ENCODE measurements around the gene MPV17. TPM values are rescaled to one million over a fixed set of nuclear protein-coding genes. Genes with fewer than 3 reads are reported as not detected.

The MPV17 gene
- total RNA-seq, 1 donor from 2014 or later, result 71.4 TPM

DNA sequence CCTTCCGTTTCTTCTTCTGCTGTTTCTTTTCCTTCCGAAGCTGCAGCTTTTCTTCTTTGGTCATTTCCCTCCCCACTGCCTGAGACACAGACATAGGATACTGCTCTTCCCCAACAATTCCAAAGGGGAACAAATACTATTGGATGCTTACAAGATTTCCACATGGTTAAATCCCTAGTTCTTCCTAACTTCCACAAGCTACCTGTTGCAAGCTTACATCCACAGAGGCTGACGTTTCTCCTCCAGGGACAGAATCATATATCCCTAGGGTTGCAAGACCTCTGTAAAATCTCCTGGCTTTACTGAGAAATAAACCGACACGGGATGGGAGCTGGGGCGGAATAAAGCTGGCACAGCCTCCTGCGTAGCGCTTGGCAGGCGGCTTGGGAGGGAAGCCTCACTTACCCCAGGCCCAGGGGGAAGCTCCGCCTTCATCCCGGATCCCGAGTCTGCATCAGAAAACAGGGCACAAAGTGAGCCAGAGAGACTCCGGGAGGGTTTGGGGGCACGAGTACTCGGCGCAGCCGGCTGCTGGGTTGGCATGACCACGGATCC lies 46.7 kb upstream of the MPV17 start:
- Histone ChIP-seq H3K4me2 (peak overlapping the region; percentile 97), H3K36me3 (peaks cover 4% of the 10 kb centered on the region), H4K20me1 (ENCODE audit: low read depth) (peaks cover 23% of the 10 kb centered on the region), H3K9me3 (ENCODE audit: low read depth) (no peaks in the 10 kb centered on the region), H3K27me3 (no peaks in the 10 kb centered on the region), H3K9ac (peak overlapping the region; percentile 66), H3K79me2 (ENCODE audit: low read depth) (peaks cover 48% of the 10 kb centered on the region), H2AFZ (replicated peaks) (peak overlapping the region; percentile 75), H3K4me3 (peak overlapping the region; percentile 84), H3K4me1 (peaks cover 11% of the 10 kb centered on the region), H3F3A (ENCODE audit: low read depth) (peaks cover 14% of the 10 kb centered on the region), H3K27ac (no peak overlapping the region)
- peaks cover 31% of the 10 kb centered on the region for H3K36me3 Mint-ChIP-seq
- peaks cover 19% of the 10 kb centered on the region for H3K4me1 Mint-ChIP-seq
- H3K9me3 Mint-ChIP-seq, result no peaks in the 10 kb centered on the region
- peak overlapping the region; percentile 72 for H3K27ac Mint-ChIP-seq
- H3K27me3 Mint-ChIP-seq (ENCODE audit: insufficient read depth, low read depth), result peaks cover 6% of the 10 kb centered on the region
- TF ChIP-seq CTCF (IDR thresholded peaks at IDR 0.05), result no peak
- no peak for TF ChIP-seq EZH2 (IDR thresholded peaks at IDR 0.05)
- DNase-seq (ENCODE audit: low spot score), result no peak
- peak overlapping the region; percentile 99 for H3K4me3 Mint-ChIP-seq

DNA sequence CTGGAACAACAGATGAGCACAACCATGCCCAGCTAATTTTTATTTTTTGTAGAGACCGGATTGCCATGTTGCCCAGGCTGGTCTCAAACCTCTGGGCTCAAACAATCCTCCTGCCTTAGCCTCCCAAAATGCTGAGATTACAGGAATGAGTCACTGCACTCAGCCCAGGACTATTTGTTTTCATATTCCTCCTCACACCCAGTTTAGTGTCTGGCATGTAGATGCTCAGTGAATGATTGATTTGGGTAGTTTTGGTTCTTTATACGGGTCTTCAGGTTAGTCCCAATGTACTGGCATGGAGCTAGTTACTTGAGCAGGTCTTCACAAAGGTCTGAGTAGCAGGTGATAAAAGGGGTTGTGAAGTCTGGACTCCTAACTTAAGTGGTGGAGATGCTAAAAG lies 41.0 kb upstream of the MPV17 start:
- Histone ChIP-seq H3K36me3 (peaks cover 4% of the 10 kb centered on the region), H3K9me3 (ENCODE audit: low read depth) (no peaks in the 10 kb centered on the region), H3K27ac (no peak overlapping the region), H3K27me3 (no peaks in the 10 kb centered on the region), H3K4me3 (no peak overlapping the region), H3K4me2 (no peak overlapping the region), H3F3A (ENCODE audit: low read depth) (peaks cover 41% of the 10 kb centered on the region), H2AFZ (replicated peaks) (no peak overlapping the region), H3K9ac (no peak overlapping the region), H4K20me1 (ENCODE audit: low read depth) (peaks cover 4% of the 10 kb centered on the region), H3K79me2 (ENCODE audit: low read depth) (peaks cover 23% of the 10 kb centered on the region), H3K4me1 (peaks cover under 1% of the 10 kb centered on the region)
- H3K4me3 Mint-ChIP-seq, result no peak overlapping the region
- H3K27me3 Mint-ChIP-seq (ENCODE audit: insufficient read depth, low read depth), result no peaks in the 10 kb centered on the region
- DNase-seq (ENCODE audit: low spot score), result no peak
- TF ChIP-seq EZH2phosphoT487 (IDR thresholded peaks at IDR 0.05), result no peak
- no peak for TF ChIP-seq CTCF (IDR thresholded peaks at IDR 0.05)
- TF ChIP-seq EZH2 (IDR thresholded peaks at IDR 0.05), result no peak
- peaks cover 21% of the 10 kb centered on the region for H3K36me3 Mint-ChIP-seq
- H3K4me1 Mint-ChIP-seq, result peaks cover 3% of the 10 kb centered on the region
- no peak overlapping the region for H3K27ac Mint-ChIP-seq
- no peaks in the 10 kb centered on the region for H3K9me3 Mint-ChIP-seq

GRCh38 chr2:27362678-27363420 lies 40.0 kb upstream of the MPV17 start:
- DNase-seq (ENCODE audit: low spot score), result no peak
- no peak overlapping the region for H2AFZ ChIP-seq (replicated peaks)
- H3K4me3 ChIP-seq, result no peak overlapping the region
- TF ChIP-seq EZH2 (IDR thresholded peaks at IDR 0.05) (no peak), CTCF (IDR thresholded peaks at IDR 0.05) (no peak), EZH2phosphoT487 (IDR thresholded peaks at IDR 0.05) (no peak)
- H3K27me3 Mint-ChIP-seq (ENCODE audit: insufficient read depth, low read depth), result no peaks in the 10 kb centered on the region
- no peak overlapping the region for H3K9ac ChIP-seq
- no peak overlapping the region for H3K27ac ChIP-seq
- H3K36me3 ChIP-seq, result no peaks in the 10 kb centered on the region
- H3K4me3 Mint-ChIP-seq, result no peak overlapping the region
- H3K9me3 ChIP-seq (ENCODE audit: low read depth), result no peaks in the 10 kb centered on the region
- H3K4me2 ChIP-seq, result no peak overlapping the region
- peaks cover 3% of the 10 kb centered on the region for H4K20me1 ChIP-seq (ENCODE audit: low read depth)
- H3K27ac Mint-ChIP-seq, result peak overlapping the region; percentile 26
- no peaks in the 10 kb centered on the region for H3K27me3 ChIP-seq
- peaks cover 48% of the 10 kb centered on the region for H3F3A ChIP-seq (ENCODE audit: low read depth)
- H3K4me1 Mint-ChIP-seq, result peaks cover 7% of the 10 kb centered on the region
- H3K4me1 ChIP-seq, result no peaks in the 10 kb centered on the region
- peaks cover 3% of the 10 kb centered on the region for H3K9me3 Mint-ChIP-seq
- peaks cover 24% of the 10 kb centered on the region for H3K79me2 ChIP-seq (ENCODE audit: low read depth)
- peaks cover 24% of the 10 kb centered on the region for H3K36me3 Mint-ChIP-seq
